H1 (cell line): ENCODE results near the gene PRPF4. TPM values are rescaled to one million over a fixed set of nuclear protein-coding genes. Genes with fewer than 3 reads are reported as not detected.
A peak's percentile ranks its signal among the peaks of the same experiment; 100 is the strongest.

ENCODE experiments used
- CTCF ChIA-PET: fragments of 300-600 bp; sonication (Branson Sonifier 250); formaldehyde crosslinking; loops from one replicate; lab custom pipeline; 2021; ENCODE audit not compliant: partially characterized antibody; lab: Charles Lee
- POLR2A ChIA-PET: fragments of 300-600 bp; sonication (Branson Sonifier 250); formaldehyde crosslinking; loops from one replicate; lab custom pipeline; 2021; ENCODE audit warnings: inconsistent platforms; ENCODE audit not compliant: partially characterized antibody; lab: Charles Lee
- DNase-seq, 2 experiments: peaks; one replicate each; pipeline versions ENCODE4 v3.0.0 to v3.0.0-alpha.2; 2010 to 2022; ENCODE audit warnings: low spot score in 2 of 2, low read depth in 1 of 2, mixed read lengths in 1 of 2
- FAIRE-seq: peaks from 2 replicates; lab custom pipeline; 2011; peaks lifted over from hg19 to GRCh38; lab: Jason Lieb, UNC
- H2AFZ ChIP-seq: 2 replicates; pipeline ENCODE4 v1.8.1; 2012; ENCODE audit warnings: low read length, inconsistent platforms
- H2AK5ac ChIP-seq: 2 replicates; pipeline ENCODE4 v1.6.1; 2013; ENCODE audit warnings: low read depth, low read length
- H2BK120ac ChIP-seq: replicated peaks from 2 replicates; pipeline ENCODE3; 2013; ENCODE audit warnings: low read depth, low read length, inconsistent platforms
- H2BK12ac ChIP-seq: 2 replicates; pipeline ENCODE4 v1.6.1; 2013; ENCODE audit warnings: low read depth, low read length
- H2BK15ac ChIP-seq: 2 replicates; pipeline ENCODE4 v1.6.1; 2013; ENCODE audit warnings: low read length
- H2BK20ac ChIP-seq: 2 replicates; pipeline ENCODE4 v1.6.1; 2013; ENCODE audit warnings: low read length
- H2BK5ac ChIP-seq: 2 replicates; pipeline ENCODE4 v1.6.1; 2013; ENCODE audit warnings: low read depth, low read length
- H3K14ac ChIP-seq: 2 replicates; pipeline ENCODE4 v1.6.1; 2013; ENCODE audit warnings: inconsistent platforms; ENCODE audit not compliant: insufficient read length
- H3K18ac ChIP-seq: 2 replicates; pipeline ENCODE4 v1.6.1; 2013; ENCODE audit warnings: low read length; ENCODE audit errors: extremely low read depth
- H3K23ac ChIP-seq: 2 replicates; pipeline ENCODE4 v1.6.1; 2013; ENCODE audit warnings: inconsistent platforms; ENCODE audit not compliant: insufficient read length
- H3K23me2 ChIP-seq: 2 replicates; pipeline ENCODE4 v1.6.1; 2013; ENCODE audit warnings: low read depth, low read length
- H3K27ac ChIP-seq: 2 replicates; pipeline ENCODE4 v1.6.1; 2011; ENCODE audit warnings: low read depth, low read length, inconsistent platforms
- H3K27me3 ChIP-seq, 4 experiments: replicated peaks in 1 of 4; 1 replicate in 1 of 4; 2 replicates in 3 of 4; pipeline versions ENCODE4 v1.6.1 to v1.8.1; 2011 to 2013; ENCODE audit warnings: low read length in 3 of 4, mild to moderate bottlenecking in 3 of 4, inconsistent platforms in 2 of 4, mixed read lengths in 2 of 4, moderate library complexity in 1 of 4; ENCODE audit not compliant: control insufficient read depth in 3 of 4, insufficient read depth in 3 of 4; ENCODE audit errors: extremely low read depth in 1 of 4
- H3K36me3 ChIP-seq, 4 experiments: 2 replicates each; pipeline versions ENCODE4 v1.6.1 to v1.8.1; 2011 to 2013; ENCODE audit warnings: mild to moderate bottlenecking in 4 of 4, low read length in 3 of 4, moderate library complexity in 2 of 4, control low read depth in 1 of 4, inconsistent platforms in 1 of 4; ENCODE audit not compliant: insufficient read depth in 4 of 4, control insufficient read depth in 2 of 4
- H3K4ac ChIP-seq: replicated peaks from 2 replicates; pipeline ENCODE3; 2013; ENCODE audit warnings: low read length, low read depth, mixed read lengths, inconsistent platforms; ENCODE audit not compliant: insufficient read length
- H3K4me1 ChIP-seq, 4 experiments: replicated peaks in 1 of 4; 1 replicate in 1 of 4; 2 replicates in 3 of 4; pipeline versions ENCODE4 v1.6.1 to v1.8.1; 2011 to 2013; ENCODE audit warnings: low read length in 3 of 4, inconsistent platforms in 2 of 4, mixed read lengths in 1 of 4; ENCODE audit not compliant: insufficient read depth in 4 of 4, control insufficient read depth in 3 of 4
- H3K4me2 ChIP-seq, 2 experiments: 2 replicates each; pipeline versions ENCODE4 v1.6.1 to v1.8.1; 2011 to 2013; ENCODE audit warnings: low read depth in 2 of 2, low read length in 2 of 2, control low read depth in 1 of 2, inconsistent platforms in 1 of 2, mild to moderate bottlenecking in 1 of 2; ENCODE audit not compliant: insufficient read depth in 1 of 2
- H3K4me3 ChIP-seq, 4 experiments: fragments of 200-600, 300-600 bp in 1 of 4; sonication (generic), shearing (Covaris generic), sonication (Bioruptor Twin) in 1 of 4; 2 replicates each; pipeline versions ENCODE4 v1.5.1 to v1.8.1; 2011 to 2016; ENCODE audit warnings: low read length in 4 of 4, low read depth in 3 of 4, control low read depth in 2 of 4, inconsistent platforms in 2 of 4, mild to moderate bottlenecking in 2 of 4, mixed read lengths in 1 of 4, moderate library complexity in 1 of 4; ENCODE audit not compliant: insufficient read depth in 2 of 4; ENCODE audit errors: extremely low read depth in 1 of 4
- H3K56ac ChIP-seq: replicated peaks from 2 replicates; pipeline ENCODE3; 2013; ENCODE audit warnings: low read depth, mild to moderate bottlenecking, mixed read lengths, low read length, inconsistent platforms; ENCODE audit not compliant: insufficient read length
- H3K79me1 ChIP-seq: 2 replicates; pipeline ENCODE4 v1.6.1; 2013; ENCODE audit warnings: low read depth, low read length, control low read depth
- H3K79me2 ChIP-seq, 2 experiments: 2 replicates each; pipeline versions ENCODE4 v1.6.1 to v1.8.1; 2012 to 2013; ENCODE audit warnings: low read length in 2 of 2, mild to moderate bottlenecking in 2 of 2, inconsistent platforms in 1 of 2; ENCODE audit not compliant: insufficient read depth in 2 of 2, control insufficient read depth in 1 of 2
- H3K9ac ChIP-seq, 4 experiments: replicated peaks in 1 of 4; 1 replicate in 1 of 4; 2 replicates in 3 of 4; pipeline versions ENCODE4 v1.6.1 to v1.8.1; 2011 to 2013; ENCODE audit warnings: low read depth in 3 of 4, low read length in 3 of 4, control low read depth in 2 of 4, mild to moderate bottlenecking in 2 of 4, moderate library complexity in 2 of 4, inconsistent platforms in 1 of 4; ENCODE audit errors: extremely low read depth in 1 of 4
- H3K9me3 ChIP-seq, 2 experiments: 2 replicates each; pipeline versions ENCODE4 v1.6.1 to v1.8.1; 2012 to 2013; ENCODE audit warnings: mild to moderate bottlenecking in 2 of 2, moderate library complexity in 2 of 2, control low read depth in 1 of 2, inconsistent platforms in 1 of 2, low read depth in 1 of 2, low read length in 1 of 2, mixed read lengths in 1 of 2; ENCODE audit not compliant: insufficient read depth in 2 of 2
- H4K20me1 ChIP-seq, 2 experiments: replicated peaks in 1 of 2; 2 replicates each; pipeline versions ENCODE3 to v1.8.1; 2011 to 2013; ENCODE audit warnings: inconsistent platforms in 2 of 2, low read length in 2 of 2, mild to moderate bottlenecking in 1 of 2; ENCODE audit not compliant: insufficient read depth in 2 of 2, control insufficient read depth in 1 of 2
- H4K5ac ChIP-seq: 2 replicates; pipeline ENCODE4 v1.6.1; 2013; ENCODE audit warnings: low read length, low read depth, mixed read lengths, inconsistent platforms; ENCODE audit not compliant: insufficient read length
- H4K8ac ChIP-seq: 2 replicates; pipeline ENCODE4 v1.8.0; 2013; ENCODE audit warnings: mild to moderate bottlenecking, moderate library complexity, low read length, inconsistent platforms; ENCODE audit not compliant: insufficient read depth; ENCODE audit errors: extremely low read depth
- H4K91ac ChIP-seq: replicated peaks from 2 replicates; pipeline ENCODE3; 2013; ENCODE audit warnings: low read length, mixed read lengths, inconsistent platforms; ENCODE audit not compliant: insufficient read length
- CTCF ChIP-seq, 3 experiments: IDR thresholded peaks; 1 replicate in 2 of 3; 2 replicates in 1 of 3; pipeline versions ENCODE4 v1.5.1 to v1.6.1; 2011; ENCODE audit warnings: low read length in 3 of 3, mild to moderate bottlenecking in 3 of 3, inconsistent platforms in 2 of 3, low read depth in 1 of 3, moderate library complexity in 1 of 3; ENCODE audit not compliant: insufficient read depth in 1 of 3; ENCODE audit errors: control extremely low read depth in 1 of 3
- KDM5A ChIP-seq: fragments of 200-600 bp; IDR thresholded peaks from 2 replicates; pipeline ENCODE4 v1.7.1; 2012; ENCODE audit warnings: mild to moderate bottlenecking, low read length, inconsistent platforms, mixed read lengths
- RAD21 ChIP-seq, 2 experiments: IDR thresholded peaks in 1 of 2; conservative IDR thresholded peaks in 1 of 2; 2 replicates each; pipeline ENCODE4 v1.6.1; 2011; ENCODE audit warnings: low read depth in 2 of 2, low read length in 2 of 2, improper control_type of control experiment in 1 of 2, inconsistent platforms in 1 of 2, mild to moderate bottlenecking in 1 of 2, moderate library complexity in 1 of 2
- SP1 ChIP-seq: IDR thresholded peaks from 2 replicates; pipeline ENCODE4 v1.6.1; 2011; ENCODE audit warnings: low read depth, low read length
- WGBS, 2 experiments: shearing (Covaris generic) in 1 of 2; methylation state at CpG; one replicate each; pipeline versions ENCODE4 v1.1.6 to v1.1.7; 2013 to 2015; ENCODE audit warnings: low lambda C conversion rate in 2 of 2, mixed read lengths in 2 of 2, inconsistent platforms in 1 of 2, low coverage in 1 of 2, missing lambda C conversion rate in 1 of 2; ENCODE audit not compliant: insufficient replicate concordance in 2 of 2, insufficient coverage in 1 of 2, insufficient read length in 1 of 2; ENCODE audit errors: extremely low coverage in 1 of 2, missing lambda C conversion rate in 1 of 2; 5-methylcytosine and 5-hydroxymethylcytosine counted together
- polyA plus RNA-seq, 7 experiments: library from polyadenylated mRNA; depleted of rRNA in 3 of 7; stranded (reverse) in 5 of 7; unstranded in 2 of 7; fragments of >200 nt in 5 of 7; fragments of 200-250 nt in 2 of 7; gene quantifications; 1 replicate in 5 of 7; 2 replicates in 1 of 7; 4 replicates in 1 of 7; pipeline versions ENCODE4 v1.2.1 to v1.2.3, GENCODE V29; 2011 to 2013; ENCODE audit warnings: missing spikeins in 2 of 7, mixed read lengths in 2 of 7
- total RNA-seq: library from RNA; stranded (reverse); fragmentation: NEBNext Ultra II Directional; extraction: Animal tissue kit (Norgen Biotek cat#: 25700); gene quantifications from 2 replicates; pipeline ENCODE4 v1.2.1, GENCODE V29; 2021

Gene PRPF4
- total and polyA plus RNA-seq, 2 of the 8 experiments (the other 6 are each of a cell fraction or from before 2014, with no cell fraction given) = 15.2 to 33.4 TPM

GRCh38 chr9:113309204-113309813 lies 33.9 kb downstream of the PRPF4 start:
- TF ChIP-seq SP1 (no peak), CTCF (IDR thresholded peaks at IDR 0.05; ENCODE audit: control extremely low read depth in 1 of 3, insufficient read depth in 1 of 3, low read depth in 1 of 3, low read length in 3 of 3) (peak in 2 of 3 experiments; percentile 39 to 43; a peak in 2 of 4 replicates), RAD21 (IDR thresholded peaks at IDR 0.05 in 1 of 2, conservative IDR thresholded peaks at IDR 0.05 in 1 of 2; ENCODE audit: low read depth in 2 of 2, low read length in 2 of 2) (peak; percentile 79 to 80), KDM5A (no peak)
- H4K20me1 ChIP-seq = no peaks in the 10 kb centered on the region
- no peaks in the 10 kb centered on the region for H3K79me1 ChIP-seq
- no peak overlapping the region for H3K27ac ChIP-seq
- H2BK5ac ChIP-seq = no peak overlapping the region
- H3K36me3 ChIP-seq = no peaks in the 10 kb centered on the region
- H4K8ac ChIP-seq = no peak overlapping the region
- POLR2A ChIA-PET = interaction anchor here (1.0 kb wide), 1 partner anchor 284 kb away, joined by 3 read pairs; no protein-coding TSS in a partner anchor
- H3K56ac ChIP-seq = no peak overlapping the region
- H3K27me3 ChIP-seq = no peaks in the 10 kb centered on the region; a peak in 1 of 7 replicates
- CTCF ChIA-PET = interaction anchor here (0.7 to 4.2 kb wide), 24 partner anchors 10 to 349 kb away, joined by 3 to 30 read pairs (median 4); partner anchors contain the start of genes BSPRY, CDC26, PRPF4 and WDR31
- FAIRE-seq = no peak
- no peak overlapping the region for H4K91ac ChIP-seq
- H3K4me3 ChIP-seq = no peak overlapping the region
- H2BK12ac ChIP-seq = no peak overlapping the region
- H2BK120ac ChIP-seq = no peak overlapping the region
- no peak overlapping the region for H2AK5ac ChIP-seq
- H2BK20ac ChIP-seq = no peak overlapping the region
- H2AFZ ChIP-seq = no peak overlapping the region
- WGBS, 2 experiments = 45% methylated on average over 2 of the region's 2 CpGs; no CpG with 5 or more reads in 1 of the 2 experiments
- no peak overlapping the region for H3K9ac ChIP-seq
- H3K79me2 ChIP-seq = no peaks in the 10 kb centered on the region
- no peaks in the 10 kb centered on the region for H3K23me2 ChIP-seq
- no peak overlapping the region for H2BK15ac ChIP-seq
- no peak overlapping the region for H4K5ac ChIP-seq
- H3K14ac ChIP-seq = no peak overlapping the region
- no peaks in the 10 kb centered on the region for H3K4me1 ChIP-seq
- H3K23ac ChIP-seq = no peak overlapping the region
- no peak overlapping the region for H3K4ac ChIP-seq
- no peak overlapping the region for H3K4me2 ChIP-seq
- H3K18ac ChIP-seq = no peak overlapping the region
- DNase-seq = no peak
- H3K9me3 ChIP-seq = no peaks in the 10 kb centered on the region
